ENCODE data around the gene NCEH1. TPM values are rescaled to one million over a fixed set of nuclear protein-coding genes. Genes with fewer than 3 reads are reported as not detected.
"Not testable (repeated sequence)": the region's sequence is repeated elsewhere in the genome, so short reads cannot be mapped to it uniquely, and the experiment has no call there.

Gene NCEH1
- 15.1 TPM for total RNA-seq

DNA sequence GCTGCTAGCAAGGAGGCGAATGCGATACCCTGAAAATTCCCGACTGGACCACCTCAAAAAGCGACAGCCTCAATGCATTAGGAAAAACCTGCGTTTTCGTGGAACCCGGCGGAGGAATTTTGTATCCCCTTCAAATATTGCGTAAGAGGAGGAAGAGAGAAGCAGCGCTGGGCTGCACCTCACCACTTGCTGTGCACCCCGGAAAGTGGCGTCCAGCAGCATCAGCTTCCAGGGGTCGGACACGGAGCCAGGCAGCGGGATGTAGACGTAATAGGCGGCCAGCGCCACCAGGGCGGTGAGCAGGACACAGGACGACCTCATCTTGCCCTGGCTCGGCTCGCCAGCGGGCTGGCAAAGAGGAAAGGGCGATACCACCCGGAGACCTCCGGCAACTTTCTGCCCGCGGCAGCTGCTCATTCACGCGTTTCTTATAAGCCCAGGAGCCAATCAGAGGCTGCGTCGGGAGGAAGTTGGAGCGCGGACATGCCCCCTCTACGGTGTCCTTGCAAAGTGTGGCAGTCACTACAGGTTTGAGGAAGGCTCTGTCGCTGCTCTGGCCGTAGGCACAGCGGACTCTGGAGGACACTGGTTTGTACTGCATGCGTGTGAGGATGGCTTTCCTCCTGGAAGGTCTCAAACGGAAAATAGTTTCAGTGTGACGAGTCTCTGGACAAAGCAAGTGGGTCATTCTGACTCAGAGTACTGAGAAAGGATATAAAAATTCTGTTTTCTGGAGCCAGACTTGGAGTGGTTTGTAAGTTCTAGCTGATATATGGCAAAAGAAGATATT is at the start of gene NCEH1:
TSS of gene NCEH1 (minus strand) at position 404 of the 790 bp plus-strand sequence. CDS start at position 321, 83 bp downstream.
- DNase-seq (ENCODE audit: low spot score) = peak; percentile 92

- not testable (repeated sequence) for DNase-seq (ENCODE audit: low spot score)
These were observed 49.5 kb upstream of the NCEH1 start for GRCh38 chr3:172760416-172760815.

- no peak for DNase-seq (ENCODE audit: low spot score)
These were observed 42.3 kb upstream of the NCEH1 start for GRCh38 chr3:172753125-172753524.

DNA sequence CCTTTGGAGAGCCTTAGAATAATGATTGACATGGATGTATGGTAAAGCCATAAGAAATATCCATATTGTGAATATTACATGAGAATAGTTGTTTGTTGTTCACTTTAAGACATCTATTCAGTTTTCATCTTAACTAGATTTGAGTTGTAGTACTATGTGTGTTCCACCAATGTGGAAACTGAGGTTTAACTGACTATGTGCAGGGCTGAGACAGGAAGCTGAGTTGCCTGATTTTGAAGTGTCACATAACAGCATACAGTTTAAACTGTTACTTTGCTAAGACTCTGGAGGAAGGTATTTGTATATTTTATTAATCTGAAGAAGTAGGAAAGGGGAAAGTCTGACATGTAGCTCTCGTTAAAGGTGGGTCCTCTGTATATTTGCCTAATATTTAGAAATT is 41.8 kb upstream of the NCEH1 start:
- no peak for DNase-seq (ENCODE audit: low spot score)

GRCh38 chr3:172751175-172751704 is 40.4 kb upstream of the NCEH1 start:
- DNase-seq (ENCODE audit: low spot score) = no peak

DNA sequence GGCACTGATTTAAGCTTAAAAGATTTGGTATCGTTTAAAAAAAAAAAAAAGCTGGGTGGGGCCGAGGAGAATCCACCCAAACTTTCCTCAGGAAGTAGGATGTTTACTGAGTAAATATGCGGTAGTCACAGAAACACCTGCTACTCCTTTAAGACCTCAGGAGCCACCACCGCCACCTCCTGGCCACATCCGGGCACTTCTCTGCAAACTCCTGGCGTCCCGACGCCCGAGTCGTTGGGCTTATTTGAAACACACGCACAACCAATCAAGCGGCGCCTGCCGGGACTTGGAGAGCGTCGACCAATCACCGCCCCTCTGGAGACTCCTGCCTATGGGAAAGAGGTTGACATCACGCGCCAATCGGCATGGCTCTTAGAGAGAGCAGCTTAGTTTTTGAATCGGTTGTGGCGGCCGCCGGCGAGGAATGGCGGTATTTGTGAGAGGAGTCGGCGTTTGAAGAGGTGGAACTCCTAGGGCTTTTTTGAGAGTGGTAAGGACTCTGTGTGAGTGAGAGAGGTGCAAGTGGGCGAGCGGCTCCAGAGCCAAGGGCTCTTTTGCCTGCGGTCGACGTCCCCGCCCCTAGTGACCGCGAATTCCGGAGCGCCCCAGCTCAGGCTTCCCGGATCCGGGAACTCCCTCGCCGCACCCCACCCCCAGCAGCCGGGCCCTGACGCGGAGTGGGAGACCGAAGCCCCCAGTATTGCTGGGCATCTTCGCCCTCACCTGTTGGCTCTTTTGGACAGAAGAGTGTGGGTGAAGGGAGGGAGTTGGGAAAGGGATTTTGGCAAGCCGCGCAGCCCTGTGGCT is 39.7 kb upstream of the NCEH1 start, which contains the start of gene ECT2:
TSS of gene ECT2 (plus strand) at position 359 of the 807 bp plus-strand sequence. CDS start 3,805 bp downstream, outside the sequence.
- DNase-seq (ENCODE audit: low spot score) = peak; percentile 99

GRCh38 chr3:172750069-172750367 is 39.2 kb upstream of the NCEH1 start:
- DNase-seq (ENCODE audit: low spot score) = no peak

GRCh38 chr3:172749230-172749965 is 38.5 kb upstream of the NCEH1 start:
- peak; percentile 41 for DNase-seq (ENCODE audit: low spot score)

DNA sequence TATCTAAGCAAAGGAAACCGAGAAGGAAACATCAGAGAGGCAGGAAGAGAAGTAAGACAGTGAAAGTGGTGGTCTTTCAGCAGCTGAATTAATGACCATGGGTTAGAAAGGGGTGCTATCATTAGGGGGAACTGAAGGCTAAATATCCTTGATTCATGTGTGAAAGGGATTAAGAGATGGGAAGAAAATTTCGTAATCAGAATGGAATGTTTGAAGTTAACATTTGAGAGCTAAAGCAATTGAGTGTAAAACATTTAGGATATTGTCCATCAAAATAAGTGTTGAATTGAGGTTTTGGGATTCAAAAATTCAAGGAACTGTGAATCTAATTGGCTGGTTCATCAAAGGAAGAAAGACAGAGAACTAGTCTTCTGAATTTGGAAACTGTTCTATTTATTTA is 35.6 kb upstream of the NCEH1 start:
- DNase-seq (ENCODE audit: low spot score) = no peak

GRCh38 chr3:172739462-172739861 is 28.6 kb upstream of the NCEH1 start:
- DNase-seq (ENCODE audit: low spot score) = no peak

DNA sequence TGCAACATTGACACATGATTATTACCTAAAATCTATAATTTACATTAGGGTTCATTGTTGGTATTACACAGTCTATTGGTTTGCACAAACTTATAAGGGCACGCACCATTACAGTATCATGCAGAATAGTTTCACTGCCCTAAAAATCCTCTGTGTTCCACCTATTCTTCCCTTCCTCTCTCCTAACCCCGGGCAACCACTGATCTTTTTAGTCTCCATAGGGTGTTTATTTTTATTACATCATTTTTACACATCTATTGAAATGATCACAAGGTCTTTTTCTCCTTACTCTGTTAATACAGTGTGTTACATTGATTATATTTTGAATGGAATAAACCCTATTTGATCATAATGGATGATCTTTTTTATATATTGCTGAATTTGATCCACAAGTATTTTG is 24.1 kb upstream of the NCEH1 start:
- no peak for DNase-seq (ENCODE audit: low spot score)

DNA sequence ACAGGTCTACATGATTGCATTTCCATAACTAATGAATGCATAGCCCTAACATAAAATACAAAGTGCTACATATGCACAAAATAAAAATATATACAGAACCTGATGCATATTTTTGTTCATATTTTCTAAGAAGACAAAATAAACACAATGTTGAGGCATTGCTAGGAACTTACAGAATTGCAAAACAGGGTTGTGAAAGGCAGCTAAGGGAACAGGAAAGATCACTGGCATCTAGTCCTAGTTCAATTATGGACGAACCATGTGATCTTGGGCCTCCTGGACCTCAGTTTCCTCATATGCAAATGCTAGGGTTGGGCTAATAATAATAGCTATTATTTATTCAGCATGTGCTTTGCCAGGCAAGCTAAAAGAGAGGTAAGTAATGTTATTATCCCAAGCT is 15.5 kb upstream of the NCEH1 start:
- no peak for DNase-seq (ENCODE audit: low spot score)

GRCh38 chr3:172722536-172723040 is 11.7 kb upstream of the NCEH1 start:
- not testable (repeated sequence) for DNase-seq (ENCODE audit: low spot score)

DNA sequence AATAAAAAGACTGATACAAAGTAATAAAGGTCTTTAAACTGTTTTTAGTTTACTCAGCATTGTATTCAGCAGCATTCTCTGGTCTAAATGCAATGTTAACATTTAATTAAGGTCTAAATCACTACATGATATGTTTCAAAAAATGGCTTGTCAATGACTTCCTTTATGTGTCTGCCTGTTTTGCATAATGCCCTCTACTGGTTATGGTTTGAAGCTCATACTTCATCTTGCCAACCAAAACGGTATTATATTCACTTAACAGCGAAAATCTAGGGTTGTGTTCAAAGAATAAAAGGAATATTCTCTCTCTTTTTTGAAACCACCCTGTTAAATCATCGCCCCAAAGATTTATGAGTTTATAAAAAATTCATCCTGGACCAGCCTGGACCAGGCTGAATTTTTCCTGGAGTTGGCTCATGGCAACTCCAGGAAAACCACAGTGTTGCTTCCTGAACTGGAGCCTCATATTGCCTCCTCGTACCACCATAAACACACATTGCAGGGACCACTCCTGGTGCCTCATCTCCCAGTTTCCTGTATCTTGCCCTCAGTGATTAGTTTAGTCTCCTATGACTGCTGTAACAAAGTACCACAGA is 6.7 kb upstream of the NCEH1 start:
- no peak for DNase-seq (ENCODE audit: low spot score)

DNA sequence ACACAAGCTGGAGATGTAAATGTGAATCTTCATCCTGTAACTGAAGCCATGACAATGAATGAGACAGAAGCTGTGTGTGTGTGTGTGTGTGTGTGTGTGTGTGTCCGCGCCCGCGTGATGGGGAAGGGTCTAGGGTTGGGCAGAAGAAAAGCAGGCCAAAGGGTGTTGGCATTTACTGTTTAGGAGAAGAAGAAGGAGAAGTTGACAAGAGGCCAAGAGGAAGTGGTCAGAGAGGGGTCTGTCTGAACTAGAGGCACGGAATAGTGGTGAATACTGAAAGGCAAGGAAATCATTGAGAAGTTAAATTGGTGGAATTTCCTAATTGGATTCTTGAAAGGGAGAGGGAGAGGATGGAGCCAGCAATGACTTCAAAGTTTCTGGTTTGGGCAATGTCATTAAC is 5.6 kb upstream of the NCEH1 start:
- peak; percentile 44 for DNase-seq (ENCODE audit: low spot score)

DNA sequence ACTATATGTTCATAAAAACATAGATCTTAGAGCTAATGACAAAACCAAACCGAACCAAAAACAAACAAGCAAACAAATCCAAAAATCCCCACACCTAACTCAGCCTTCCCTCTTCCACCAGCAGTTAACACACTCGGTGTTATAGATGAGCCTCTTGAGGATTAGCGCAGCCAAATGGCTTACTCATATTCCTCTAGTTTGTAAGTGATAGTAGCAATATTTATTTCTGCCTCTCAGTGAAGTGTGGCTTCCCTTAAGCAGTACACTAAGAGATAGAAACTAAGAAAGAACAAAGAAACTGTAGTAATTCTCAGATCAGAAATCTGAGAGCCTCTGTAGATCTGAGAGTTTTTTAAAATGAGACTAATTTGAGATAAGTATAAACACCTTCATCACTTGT is 2.4 kb upstream of the NCEH1 start:
- no peak for DNase-seq (ENCODE audit: low spot score)

- peak; percentile 31 for DNase-seq (ENCODE audit: low spot score)
These were observed 558 bp upstream of the NCEH1 start for GRCh38 chr3:172711454-172711795.

DNA sequence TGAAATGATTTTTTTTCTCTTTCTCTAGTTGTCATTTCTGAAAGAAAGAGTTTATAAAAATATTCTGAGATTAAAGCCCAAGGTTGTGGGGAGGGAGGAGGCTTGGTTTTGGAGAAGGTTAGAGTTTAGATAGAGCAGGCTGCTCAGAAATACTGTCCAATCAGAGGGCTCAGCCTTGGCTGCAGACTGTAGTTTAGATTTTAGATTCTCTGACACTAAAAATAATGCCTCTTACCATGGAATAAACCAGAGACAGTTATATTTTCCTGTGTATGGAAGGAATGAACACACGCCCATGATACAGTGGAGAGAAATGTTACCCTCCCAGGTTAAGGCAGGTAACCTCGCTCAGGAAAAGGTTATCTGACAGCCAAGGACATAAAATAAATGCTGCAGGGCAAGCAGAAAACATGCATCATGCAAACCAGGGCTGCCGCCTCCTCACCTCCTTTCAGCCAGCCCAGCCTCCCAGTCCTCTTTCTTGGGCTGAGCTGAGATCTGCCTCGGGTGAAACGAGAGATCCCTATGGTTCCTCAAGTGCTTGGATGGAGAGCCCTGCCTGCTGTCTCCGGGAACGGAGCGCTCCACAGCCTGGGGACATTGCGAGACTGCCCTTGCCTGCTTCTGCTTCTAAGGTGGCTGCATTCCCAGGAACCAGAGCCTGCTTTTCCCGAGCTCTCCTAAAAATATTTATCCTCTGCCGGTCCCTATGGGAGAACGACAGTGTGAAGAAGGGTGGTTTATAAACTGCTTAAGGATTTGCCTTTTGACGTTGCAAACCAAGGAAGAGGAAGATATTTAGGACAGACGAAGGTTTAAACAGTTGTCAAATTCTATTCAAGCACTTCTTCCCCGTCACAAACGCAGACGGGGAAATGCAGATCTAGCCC is 848 bp downstream of the NCEH1 start:
- peak; percentile 25 for DNase-seq (ENCODE audit: low spot score)

GRCh38 chr3:172708921-172709773 is 1.7 kb downstream of the NCEH1 start:
- no peak for DNase-seq (ENCODE audit: low spot score)

DNA sequence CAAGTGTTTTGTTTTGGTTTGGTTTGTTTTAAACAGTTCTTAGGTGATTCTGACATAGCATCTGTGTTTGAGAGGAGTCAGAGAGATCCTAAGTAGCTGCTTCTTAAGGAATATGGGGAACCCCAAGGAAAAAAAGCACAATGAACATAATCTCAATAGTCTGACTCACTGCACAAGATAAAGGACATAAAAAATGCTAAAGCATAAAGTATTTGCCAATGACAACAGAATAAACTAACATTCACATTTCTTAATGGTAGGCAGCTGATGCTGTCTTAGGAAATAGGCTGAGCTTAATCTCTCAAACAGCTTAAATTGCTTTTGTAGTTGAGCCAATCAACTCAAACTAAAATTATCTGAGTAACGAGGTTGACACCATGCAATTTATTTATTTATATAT is 2.9 kb downstream of the NCEH1 start:
- DNase-seq (ENCODE audit: low spot score) = no peak
